ENCODE data around the gene VWA5A. TPM values are rescaled to one million over a fixed set of nuclear protein-coding genes. Genes with fewer than 3 reads are reported as not detected.

VWA5A gene
- total and polyA plus RNA-seq, 2 experiments from 2014 or later, result 7.5 to 8.2 TPM

DNA sequence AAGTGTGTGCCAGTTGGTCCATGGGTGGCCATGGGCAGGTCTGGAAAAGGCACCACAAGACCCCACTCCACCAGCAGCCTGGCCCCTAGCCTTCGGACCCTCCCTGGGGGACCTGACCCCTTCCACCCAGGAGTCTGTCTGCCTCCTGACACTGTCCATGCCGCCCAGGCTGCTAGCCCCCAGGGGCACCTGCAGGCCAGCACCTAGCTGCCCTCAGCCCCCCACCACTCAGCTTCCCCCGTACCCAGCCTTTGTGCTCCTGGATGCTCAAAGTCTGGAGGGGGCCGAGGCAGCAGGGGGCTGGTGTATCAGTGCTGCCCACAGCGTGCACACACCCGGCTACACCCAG is 39.8 kb upstream of the VWA5A start:
- H3K9ac ChIP-seq, result no peak overlapping the region
- no peak overlapping the region for H3K27ac ChIP-seq
- TF ChIP-seq EZH2 (IDR thresholded peaks at IDR 0.05; ENCODE audit: insufficient read depth, poor library complexity, severe bottlenecking) (no peak), EZH2phosphoT487 (IDR thresholded peaks at IDR 0.05; ENCODE audit: insufficient read depth, low read depth) (no peak)
- H3K79me2 ChIP-seq (ENCODE audit: insufficient read depth), result no peaks in the 10 kb centered on the region
- no peaks in the 10 kb centered on the region for H3K9me3 ChIP-seq (ENCODE audit: low read depth)
- in situ Hi-C loops (cut with MboI), result loop anchor here (10.0 kb wide), 1 partner anchor 119 kb away; no protein-coding TSS in a partner anchor
- no peaks in the 10 kb centered on the region for H3K36me3 ChIP-seq (ENCODE audit: low read depth)
- H3K4me3 ChIP-seq, result no peak overlapping the region
- H2AFZ ChIP-seq, result no peak overlapping the region
- peaks cover 50% of the 10 kb centered on the region for H3K27me3 ChIP-seq (replicated peaks; ENCODE audit: insufficient read depth)
- no peaks in the 10 kb centered on the region for H3K9me2 ChIP-seq (ENCODE audit: insufficient read depth)
- peak overlapping the region; percentile 59 for H3K4me2 ChIP-seq (ENCODE audit: unreplicated experiment)
- H3K4me1 ChIP-seq (ENCODE audit: insufficient read depth), result no peaks in the 10 kb centered on the region
- H3F3A ChIP-seq (ENCODE audit: insufficient read depth), result no peaks in the 10 kb centered on the region
- 45 to 47% methylated on average over 6 of the region's 6 CpGs for WGBS, 2 experiments (ENCODE audit: low coverage in 1 of 2, low lambda C conversion rate in 2 of 2, missing lambda C conversion rate in 2 of 2)
- H4K20me1 ChIP-seq (ENCODE audit: insufficient read depth), result no peaks in the 10 kb centered on the region
- no peak for DNase-seq

DNA sequence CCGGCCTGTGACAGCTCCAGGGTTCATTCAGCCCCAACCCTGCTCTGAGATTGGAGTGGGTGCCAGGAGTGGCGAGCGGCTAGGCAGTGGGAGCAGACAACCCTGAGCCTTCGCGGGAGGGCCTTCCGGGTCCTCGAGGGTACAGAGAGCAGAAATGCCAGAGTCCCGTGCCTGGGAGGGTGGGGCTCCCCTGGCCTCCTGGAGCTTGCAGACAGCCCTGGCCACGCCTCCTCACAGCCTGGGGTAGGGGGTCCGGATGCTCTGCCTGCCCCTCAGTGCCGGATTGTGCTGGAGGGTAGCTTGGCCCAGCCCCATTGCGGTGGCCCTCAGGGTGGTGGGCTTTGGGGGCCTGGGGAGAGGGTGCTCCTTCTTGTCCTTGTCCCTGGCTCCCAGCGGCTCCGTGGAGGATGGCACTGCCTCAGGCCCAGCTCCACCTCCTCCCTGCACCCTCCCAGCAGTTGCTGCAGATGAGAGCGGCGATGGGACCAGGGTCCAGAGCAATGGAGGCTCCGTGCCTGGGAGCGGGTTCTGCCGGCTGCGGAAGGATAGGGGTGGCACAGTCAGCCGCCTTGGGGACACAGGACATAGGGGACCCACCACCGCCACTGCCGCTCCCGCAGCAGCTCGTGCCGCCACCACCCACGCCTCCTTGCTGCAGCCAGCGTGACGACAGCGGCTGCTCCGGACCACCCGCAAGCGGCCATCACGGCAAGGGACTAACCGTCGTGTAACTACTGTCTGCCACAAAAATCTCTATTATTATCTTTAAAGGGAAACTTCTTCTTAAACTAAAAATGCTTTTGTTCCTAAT is 39.2 kb upstream of the VWA5A start:
- TF ChIP-seq EZH2phosphoT487 (IDR thresholded peaks at IDR 0.05; ENCODE audit: insufficient read depth, low read depth) (no peak), EZH2 (IDR thresholded peaks at IDR 0.05; ENCODE audit: insufficient read depth, poor library complexity, severe bottlenecking) (no peak)
- peak; percentile 49 for DNase-seq
- in situ Hi-C loops (cut with MboI), result loop anchor here (10.0 kb wide), 1 partner anchor 119 kb away; no protein-coding TSS in a partner anchor

DNA sequence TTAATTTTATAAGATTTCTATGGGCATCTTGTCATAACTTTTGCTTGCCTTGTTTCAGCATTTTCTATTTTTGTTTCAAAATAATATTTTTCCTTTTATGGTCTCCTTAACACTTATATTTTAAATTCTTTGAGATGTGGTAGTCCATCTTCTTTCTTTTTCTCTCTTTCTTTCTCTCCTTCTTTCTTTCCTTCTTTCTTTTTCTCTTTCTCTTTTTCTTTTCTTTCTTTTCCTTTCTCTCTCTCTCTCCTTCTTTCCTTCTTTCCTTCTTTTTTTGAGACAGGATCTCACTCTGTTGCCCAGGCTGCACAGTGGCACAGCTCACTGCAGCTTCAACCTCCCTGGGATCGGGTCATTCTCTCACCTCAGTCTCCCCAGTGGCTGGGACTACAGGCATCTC is 38.0 kb upstream of the VWA5A start:
- H3K79me2 ChIP-seq (ENCODE audit: insufficient read depth), result no peaks in the 10 kb centered on the region
- no peak overlapping the region for H3K27ac ChIP-seq
- H3K4me3 ChIP-seq, result no peak overlapping the region
- no peaks in the 10 kb centered on the region for H3F3A ChIP-seq (ENCODE audit: insufficient read depth)
- H3K27me3 ChIP-seq (replicated peaks; ENCODE audit: insufficient read depth), result peaks cover 55% of the 10 kb centered on the region
- no peak overlapping the region for H3K9ac ChIP-seq
- H3K36me3 ChIP-seq (ENCODE audit: low read depth), result no peaks in the 10 kb centered on the region
- 66 to 89% methylated on average over 1 of the region's 1 CpG for WGBS, 2 experiments (ENCODE audit: low coverage in 1 of 2, low lambda C conversion rate in 2 of 2, missing lambda C conversion rate in 2 of 2)
- in situ Hi-C loops (cut with MboI), result loop anchor here (10.0 kb wide), 1 partner anchor 118 kb away; no protein-coding TSS in a partner anchor
- H2AFZ ChIP-seq, result no peak overlapping the region
- no peaks in the 10 kb centered on the region for H3K9me2 ChIP-seq (ENCODE audit: insufficient read depth)
- H3K4me1 ChIP-seq (ENCODE audit: insufficient read depth), result no peaks in the 10 kb centered on the region
- no peak overlapping the region for H3K4me2 ChIP-seq (ENCODE audit: unreplicated experiment)
- no peak for DNase-seq
- H4K20me1 ChIP-seq (ENCODE audit: insufficient read depth), result no peaks in the 10 kb centered on the region
- no peaks in the 10 kb centered on the region for H3K9me3 ChIP-seq (ENCODE audit: low read depth)
- TF ChIP-seq EZH2 (IDR thresholded peaks at IDR 0.05; ENCODE audit: insufficient read depth, poor library complexity, severe bottlenecking) (no peak), EZH2phosphoT487 (IDR thresholded peaks at IDR 0.05; ENCODE audit: insufficient read depth, low read depth) (no peak)

More for the DNA sequence above, 39.2 kb upstream of the VWA5A start:
- H3F3A ChIP-seq (ENCODE audit: insufficient read depth), result no peaks in the 10 kb centered on the region
- H3K9me3 ChIP-seq (ENCODE audit: low read depth), result no peaks in the 10 kb centered on the region
- H3K27ac ChIP-seq, result no peak overlapping the region
- 1 to 4% methylated on average over 30 to 33 of the region's 36 CpGs for WGBS, 2 experiments (ENCODE audit: low coverage in 1 of 2, low lambda C conversion rate in 2 of 2, missing lambda C conversion rate in 2 of 2)
- peak overlapping the region; percentile 57 for H3K4me3 ChIP-seq
- H4K20me1 ChIP-seq (ENCODE audit: insufficient read depth), result no peaks in the 10 kb centered on the region
- H3K9me2 ChIP-seq (ENCODE audit: insufficient read depth), result no peaks in the 10 kb centered on the region
- H3K79me2 ChIP-seq (ENCODE audit: insufficient read depth), result no peaks in the 10 kb centered on the region
- peak overlapping the region; percentile 59 for H3K4me2 ChIP-seq (ENCODE audit: unreplicated experiment)
- H3K4me1 ChIP-seq (ENCODE audit: insufficient read depth), result no peaks in the 10 kb centered on the region
- H2AFZ ChIP-seq, result peak overlapping the region; percentile 70
- H3K9ac ChIP-seq, result no peak overlapping the region
- H3K36me3 ChIP-seq (ENCODE audit: low read depth), result no peaks in the 10 kb centered on the region
- peaks cover 47% of the 10 kb centered on the region for H3K27me3 ChIP-seq (replicated peaks; ENCODE audit: insufficient read depth)

DNA sequence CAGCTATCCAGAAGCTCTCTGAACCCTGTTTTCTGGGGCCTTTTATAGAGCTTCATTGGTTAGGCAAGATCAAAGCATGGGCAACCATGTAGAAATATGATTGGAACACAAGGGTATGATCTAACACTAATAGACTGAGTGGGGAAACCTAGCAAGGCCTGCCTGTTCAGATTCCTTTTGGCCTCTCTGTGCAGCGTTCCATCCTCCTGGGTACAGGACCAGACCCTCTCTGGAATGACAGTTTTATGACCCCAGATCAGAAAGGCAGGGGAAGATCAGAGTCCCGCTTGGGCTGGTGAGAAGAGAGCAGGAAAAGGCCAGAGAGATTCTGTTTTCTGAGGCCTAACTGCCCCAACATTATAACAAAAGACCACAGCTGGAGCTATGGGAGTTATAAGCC is 36.7 kb upstream of the VWA5A start:
- Histone ChIP-seq H3K79me2 (ENCODE audit: insufficient read depth) (no peaks in the 10 kb centered on the region), H3K9ac (no peak overlapping the region), H3K27ac (no peak overlapping the region), H3K4me2 (ENCODE audit: unreplicated experiment) (no peak overlapping the region), H4K20me1 (ENCODE audit: insufficient read depth) (no peaks in the 10 kb centered on the region), H3K4me3 (no peak overlapping the region), H3K4me1 (ENCODE audit: insufficient read depth) (no peaks in the 10 kb centered on the region), H3K36me3 (ENCODE audit: low read depth) (no peaks in the 10 kb centered on the region), H3K27me3 (replicated peaks; ENCODE audit: insufficient read depth) (peaks cover 52% of the 10 kb centered on the region), H3K9me2 (ENCODE audit: insufficient read depth) (no peaks in the 10 kb centered on the region), H3K9me3 (ENCODE audit: low read depth) (no peaks in the 10 kb centered on the region), H2AFZ (no peak overlapping the region), H3F3A (ENCODE audit: insufficient read depth) (no peaks in the 10 kb centered on the region)
- no peak for DNase-seq
- 73 to 77% methylated on average over 2 of the region's 2 CpGs for WGBS, 2 experiments (ENCODE audit: low coverage in 1 of 2, low lambda C conversion rate in 2 of 2, missing lambda C conversion rate in 2 of 2)
- TF ChIP-seq EZH2phosphoT487 (IDR thresholded peaks at IDR 0.05; ENCODE audit: insufficient read depth, low read depth) (no peak), EZH2 (IDR thresholded peaks at IDR 0.05; ENCODE audit: insufficient read depth, poor library complexity, severe bottlenecking) (no peak)
- in situ Hi-C loops (cut with MboI), result loop anchor here (10.0 kb wide), 1 partner anchor 116 kb away; no protein-coding TSS in a partner anchor

Measured in GM23248 (cell line).